Retinal pigment epithelial cell (primary cell): ENCODE results near the gene MTFMT.
"Not testable (repeated sequence)": the region's sequence is repeated elsewhere in the genome, so short reads cannot be mapped to it uniquely, and the experiment has no call there.

Experiments used
- DNase-seq: peaks from one replicate; pipeline ENCODE4 v3.0.0-alpha.2; 2010; ENCODE audit warnings: low read depth
- H3K4me3 ChIP-seq: 2 replicates; pipeline ENCODE4 v1.5.1; 2011; ENCODE audit warnings: mild to moderate bottlenecking, low read length, control low read depth, moderate library complexity
- CTCF ChIP-seq: conservative IDR thresholded peaks from 2 replicates; pipeline ENCODE4 v1.5.1; 2011; ENCODE audit warnings: low read depth, low read length, control low read depth, inconsistent platforms

Gene MTFMT

GRCh38 chr15:65048241-65048640 is 18.8 kb upstream of the MTFMT start:
- no peak overlapping the region for H3K4me3 ChIP-seq
- no peak for TF ChIP-seq CTCF
- no peak for DNase-seq

- no peak for DNase-seq
- no peak for TF ChIP-seq CTCF
- no peak within 1 kb of the TSS for H3K4me3 ChIP-seq
Observed at GRCh38 chr15:65044724-65045481, 15.5 kb upstream of the MTFMT start, which contains the start of gene SLC51B. TSS of gene SLC51B (plus strand) at chr15:65045387. CDS start at chr15:65050005, 4,618 bp downstream.

GRCh38 chr15:65044218-65044617 is 14.8 kb upstream of the MTFMT start:
- not testable (repeated sequence) for DNase-seq, H3K4me3 ChIP-seq

GRCh38 chr15:65042776-65043327 is 13.4 kb upstream of the MTFMT start:
- no peak overlapping the region for H3K4me3 ChIP-seq
- no peak for TF ChIP-seq CTCF
- no peak for DNase-seq

DNA sequence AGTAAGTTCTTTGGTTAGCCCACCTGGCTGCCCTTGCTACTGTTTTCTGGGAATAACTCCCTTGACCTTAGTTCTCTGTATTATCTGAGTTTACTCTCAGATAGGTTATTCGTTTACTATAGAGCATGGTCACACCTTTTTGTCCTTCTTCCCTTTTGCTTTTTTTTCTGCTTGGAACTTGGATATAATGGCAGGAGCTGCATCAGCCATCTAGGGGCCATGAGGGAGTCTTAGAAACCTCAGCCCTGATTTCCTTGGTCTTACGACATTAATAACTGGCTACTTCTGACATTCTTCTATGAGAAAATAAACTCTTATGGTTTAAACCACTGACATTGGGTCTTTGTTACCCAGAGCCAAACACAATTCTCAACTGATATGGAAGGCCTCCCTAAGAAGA is 12.3 kb upstream of the MTFMT start:
- DNase-seq, result no peak
- H3K4me3 ChIP-seq, result no peak overlapping the region
- TF ChIP-seq CTCF, result no peak

DNA sequence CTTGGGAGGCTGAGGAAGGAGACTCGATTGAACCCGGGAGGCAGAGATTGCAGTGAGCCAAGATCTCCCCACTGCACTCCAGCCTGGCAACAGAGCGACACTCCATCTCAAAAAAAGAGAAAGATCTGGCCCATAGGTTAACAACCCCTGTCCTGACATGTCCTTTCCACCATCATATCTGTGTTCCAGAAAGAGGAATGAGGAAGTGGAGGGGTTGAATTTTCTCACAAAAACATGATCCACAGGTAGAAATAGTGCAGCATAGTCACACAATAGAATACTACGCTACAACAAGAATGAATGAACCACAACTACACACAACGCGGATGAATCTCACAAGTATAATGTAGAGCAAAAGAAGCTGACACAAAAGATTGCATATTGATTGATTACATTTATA is 11.0 kb upstream of the MTFMT start:
- TF ChIP-seq CTCF, result no peak
- no peak for DNase-seq
- H3K4me3 ChIP-seq, result no peak overlapping the region

- DNase-seq, result no peak
- no peak for TF ChIP-seq CTCF
- H3K4me3 ChIP-seq, result no peak overlapping the region
Observed at GRCh38 chr15:65038836-65039235, 9.4 kb upstream of the MTFMT start.
